Right renal cortex interstitium (tissue), 3 donors: ENCODE results near the gene GPR6. TPM values are rescaled to one million over a fixed set of nuclear protein-coding genes. Genes with fewer than 3 reads are reported as not detected.

Experiments used
- DNase-seq, 3 donors: peaks; one replicate each; pipeline ENCODE4 v3.0.0-alpha.2; 2013; ENCODE audit warnings: low read depth in 3 of 3, low spot score in 2 of 3
- polyA plus RNA-seq, 3 donors: library from polyadenylated mRNA; unstranded; fragments of 120-200 nt; gene quantifications; one replicate each; pipeline ENCODE4 v1.2.1, GENCODE V29; 2013; ENCODE audit not compliant: insufficient read length in 3 of 3

The GPR6 gene
- polyA plus RNA-seq, 3 donors = not detected

DNA sequence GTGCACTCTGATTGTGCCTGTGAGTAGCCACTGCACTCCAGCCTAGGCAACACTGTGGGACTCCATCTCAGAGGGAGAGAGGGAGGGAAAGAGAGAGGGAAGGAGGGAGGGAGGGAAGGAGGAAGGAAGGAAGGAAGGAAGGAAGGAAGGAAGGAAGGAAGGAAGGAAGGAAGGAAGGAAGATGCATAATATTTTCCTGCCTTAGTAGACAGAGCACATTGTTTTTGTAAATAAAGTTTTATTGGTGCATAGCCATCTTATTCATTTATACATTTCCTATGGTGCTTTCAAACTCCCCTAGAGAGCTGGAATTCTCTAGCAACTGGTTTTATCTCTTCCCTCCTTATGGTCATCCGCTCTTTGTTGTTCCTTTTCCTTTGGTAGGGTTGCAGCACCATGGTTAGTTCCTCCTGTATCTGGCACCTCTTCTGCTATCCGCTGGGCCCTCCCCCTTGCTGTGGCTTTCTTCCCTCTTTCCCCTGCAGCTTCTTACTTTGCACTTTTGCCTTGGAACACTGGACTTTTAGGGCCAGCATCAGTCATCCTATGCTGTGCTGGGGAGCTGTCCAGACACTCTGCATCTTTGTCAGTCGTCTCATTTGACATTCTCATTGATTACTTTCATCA lies 20.2 kb downstream of the GPR6 start:
- DNase-seq = no peak

DNA sequence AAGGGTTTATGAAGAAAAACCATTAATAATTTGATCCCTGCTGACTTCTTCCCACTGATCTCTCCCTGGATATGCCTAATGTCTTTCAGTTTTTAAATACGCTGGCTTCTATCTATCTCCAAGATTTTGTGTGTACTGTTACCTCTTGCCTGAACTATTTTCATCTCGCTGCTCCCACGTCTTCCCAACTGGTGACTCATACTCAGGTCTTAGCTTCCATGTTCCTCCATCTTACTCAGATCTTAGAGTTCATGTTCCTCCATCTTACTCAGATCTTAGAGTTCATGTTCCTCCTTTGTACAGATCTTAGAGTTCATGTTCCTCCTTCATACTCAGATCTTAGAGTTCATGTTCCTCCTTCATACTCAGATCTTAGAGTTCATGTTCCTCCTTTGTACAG lies 21.6 kb downstream of the GPR6 start:
- no peak for DNase-seq

DNA sequence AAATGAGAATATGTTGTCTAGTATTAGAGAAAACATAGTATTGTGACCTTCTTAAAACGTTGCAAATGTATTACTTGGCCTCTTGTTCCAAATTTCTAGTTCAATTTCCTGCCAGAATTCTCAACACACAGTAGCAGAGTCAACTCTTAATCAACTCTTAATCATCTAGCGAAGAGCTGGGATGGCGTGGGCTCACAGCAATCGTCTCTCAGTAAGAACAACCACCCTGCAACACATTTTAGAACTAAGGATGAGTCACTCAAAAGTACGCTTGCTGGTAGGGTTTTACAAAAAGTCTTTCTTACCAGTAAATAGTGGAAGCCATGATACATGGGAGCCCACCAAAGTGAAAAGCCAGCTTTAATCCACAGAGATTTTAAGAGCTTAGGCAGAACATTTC lies 24.6 kb downstream of the GPR6 start:
- no peak for DNase-seq

- DNase-seq = no peak
Measured at GRCh38 chr6:110013386-110013785, 35.3 kb downstream of the GPR6 start.

DNA sequence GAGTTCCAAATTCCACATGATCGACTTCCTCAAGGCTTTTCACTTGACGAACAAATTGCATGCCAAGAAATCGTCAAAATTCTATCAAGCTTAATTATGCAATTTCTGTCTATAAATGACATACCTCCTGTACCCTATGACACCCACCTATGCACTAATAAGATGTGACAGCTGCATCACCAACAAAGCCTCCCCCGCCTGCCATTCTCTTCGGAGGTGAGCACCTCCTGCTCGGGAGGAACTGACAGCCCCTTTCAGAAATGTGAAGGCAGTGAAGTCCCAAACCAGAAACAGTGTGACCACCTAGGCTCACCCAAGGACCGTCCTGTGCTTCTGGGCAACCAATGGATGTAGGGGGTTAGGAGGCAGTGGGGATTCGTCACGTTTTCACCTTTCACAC lies 37.1 kb downstream of the GPR6 start:
- DNase-seq = no peak

GRCh38 chr6:110017306-110017705 lies 39.2 kb downstream of the GPR6 start:
- DNase-seq = no peak

DNA sequence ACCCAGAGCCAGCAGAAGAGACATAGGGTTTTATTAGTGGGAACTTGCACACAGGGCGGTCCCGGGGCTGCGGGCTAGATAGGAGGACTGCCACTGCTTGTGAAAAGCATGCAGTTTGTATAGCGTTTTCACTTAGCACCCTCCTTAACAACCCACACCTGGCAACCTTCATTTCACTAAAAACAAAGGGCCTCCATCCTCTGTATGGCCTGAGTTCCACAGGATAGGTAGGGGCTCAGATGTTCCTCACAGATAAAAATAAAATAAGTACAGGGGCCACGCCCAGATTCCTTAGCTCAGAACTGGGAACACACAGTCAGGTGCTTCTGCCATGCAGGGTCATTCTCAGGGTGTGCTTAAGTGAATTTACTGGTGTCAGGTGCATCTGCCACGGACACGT lies 39.8 kb downstream of the GPR6 start:
- no peak for DNase-seq

DNA sequence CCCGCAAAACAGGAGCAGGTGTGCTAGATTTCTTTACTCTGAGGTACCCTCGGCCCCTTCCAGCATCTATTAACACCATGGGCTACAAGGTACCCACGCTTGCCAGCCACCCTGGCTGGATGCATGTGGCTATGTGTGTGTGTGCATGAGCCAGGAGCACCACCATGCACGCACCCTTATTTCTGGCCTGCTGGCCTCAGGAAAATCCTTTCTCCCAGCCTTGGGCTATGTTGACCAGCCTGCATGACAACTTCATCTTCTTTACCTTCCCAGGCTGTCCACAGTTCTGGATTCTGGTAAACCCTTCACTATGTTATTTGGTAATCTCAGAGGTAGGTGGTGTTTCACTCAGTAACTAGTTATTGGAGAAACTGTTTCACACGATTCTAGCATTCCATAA lies 40.4 kb downstream of the GPR6 start:
- no peak for DNase-seq

GRCh38 chr6:110020888-110021287 lies 42.8 kb downstream of the GPR6 start:
- DNase-seq = no peak

- DNase-seq = no peak
Measured at GRCh38 chr6:110029144-110029543, 51.0 kb downstream of the GPR6 start.

Other genes with a start within 250 kb of the GPR6 start
- 10 to 100 TPM; 49.0 to 58.2 (median 49.6) TPM for gene WASF1, start 201.4 kb downstream of the GPR6 start, polyA plus RNA-seq
- 10 to 100 TPM; 33.9 to 37.6 (median 34.7) TPM for gene CDC40, start 202.1 kb downstream of the GPR6 start, polyA plus RNA-seq